ENCODE data around the gene FASN.

The FASN gene

GRCh38 chr17:82072827-82073226 lies 25.2 kb downstream of the FASN start:
- Histone ChIP-seq H3K4me2 (ENCODE audit: low read depth, low read length) (no peak overlapping the region), H3K4me3 (ENCODE audit: low read length) (no peak overlapping the region), H3K9ac (ENCODE audit: low read length) (no peak overlapping the region), H3K9me2 (replicated peaks; ENCODE audit: insufficient read depth, low read length) (no peaks in the 10 kb centered on the region), H3K9me3 (replicated peaks; ENCODE audit: insufficient read depth, low read length) (no peaks in the 10 kb centered on the region), H3K27ac (ENCODE audit: low read length) (no peak overlapping the region), H3K79me2 (ENCODE audit: low read length) (no peaks in the 10 kb centered on the region), H2AFZ (ENCODE audit: low read length) (no peak overlapping the region), H4K20me1 (ENCODE audit: insufficient read depth, low read length) (no peaks in the 10 kb centered on the region), H3K27me3 (replicated peaks; ENCODE audit: insufficient read depth, low read length) (no peaks in the 10 kb centered on the region), H3K4me1 (ENCODE audit: low read length) (no peaks in the 10 kb centered on the region), H3F3A (ENCODE audit: insufficient read depth, low read length) (0 out of 2 replicates have a peak, but pooled peaks cover 3% of the 10 kb centered on the region), H3K36me3 (replicated peaks; ENCODE audit: insufficient read depth, low read length) (no peaks in the 10 kb centered on the region)
- TF ChIP-seq EZH2 (optimal IDR thresholded peaks at IDR 0.05; ENCODE audit: low read depth, low read length), result no peak
- no peak for TF ChIP-seq EZH2phosphoT487 (IDR thresholded peaks at IDR 0.05; ENCODE audit: low read length)
- no peak for TF ChIP-seq CTCF (IDR thresholded peaks at IDR 0.05; ENCODE audit: low read length)
- no peak for DNase-seq

GRCh38 chr17:82070611-82071010 lies 27.4 kb downstream of the FASN start:
- no peak for TF ChIP-seq EZH2 (optimal IDR thresholded peaks at IDR 0.05; ENCODE audit: low read depth, low read length)
- Histone ChIP-seq H3K4me2 (ENCODE audit: low read depth, low read length) (no peak overlapping the region), H3K4me3 (ENCODE audit: low read length) (no peak overlapping the region), H3K27ac (ENCODE audit: low read length) (no peak overlapping the region), H2AFZ (ENCODE audit: low read length) (no peak overlapping the region), H4K20me1 (ENCODE audit: insufficient read depth, low read length) (no peaks in the 10 kb centered on the region), H3K36me3 (replicated peaks; ENCODE audit: insufficient read depth, low read length) (no peaks in the 10 kb centered on the region), H3K9me3 (replicated peaks; ENCODE audit: insufficient read depth, low read length) (no peaks in the 10 kb centered on the region), H3K9ac (ENCODE audit: low read length) (no peak overlapping the region), H3F3A (ENCODE audit: insufficient read depth, low read length) (no peaks in the 10 kb centered on the region), H3K4me1 (ENCODE audit: low read length) (no peaks in the 10 kb centered on the region), H3K9me2 (replicated peaks; ENCODE audit: insufficient read depth, low read length) (no peaks in the 10 kb centered on the region), H3K27me3 (replicated peaks; ENCODE audit: insufficient read depth, low read length) (no peaks in the 10 kb centered on the region), H3K79me2 (ENCODE audit: low read length) (no peaks in the 10 kb centered on the region)
- DNase-seq, result no peak

GRCh38 chr17:82065638-82066303 lies 32.3 kb downstream of the FASN start, which contains the start of gene DUS1L:
TSS of gene DUS1L (minus strand) at chr17:82065804. CDS start at chr17:82065059, 745 bp downstream.
- peaks cover 12% of the 10 kb centered on the region for H3F3A ChIP-seq (ENCODE audit: insufficient read depth, low read length)
- no peaks in the 10 kb centered on the region for H3K9me2 ChIP-seq (replicated peaks; ENCODE audit: insufficient read depth, low read length)
- peaks cover 12% of the 10 kb centered on the region for H3K4me1 ChIP-seq (ENCODE audit: low read length)
- H3K79me2 ChIP-seq (ENCODE audit: low read length), result peaks cover 30% of the 10 kb centered on the region
- no peak for TF ChIP-seq CTCF (IDR thresholded peaks at IDR 0.05; ENCODE audit: low read length)
- no peak for TF ChIP-seq EZH2 (optimal IDR thresholded peaks at IDR 0.05; ENCODE audit: low read depth, low read length)
- TF ChIP-seq EZH2phosphoT487 (IDR thresholded peaks at IDR 0.05; ENCODE audit: low read length), result no peak
- H2AFZ ChIP-seq (ENCODE audit: low read length), result peak within 1 kb of the TSS; percentile 89
- H3K27ac ChIP-seq (ENCODE audit: low read length), result peak within 1 kb of the TSS; percentile 70; the same call in 1 of the 2 replicates
- peaks cover 3% of the 10 kb centered on the region; the same call in 1 of the 2 replicates for H4K20me1 ChIP-seq (ENCODE audit: insufficient read depth, low read length)
- no peaks in the 10 kb centered on the region for H3K27me3 ChIP-seq (replicated peaks; ENCODE audit: insufficient read depth, low read length)
- H3K4me3 ChIP-seq (ENCODE audit: low read length), result peak within 1 kb of the TSS; percentile 96
- H3K9ac ChIP-seq (ENCODE audit: low read length), result peak within 1 kb of the TSS; percentile 93
- DNase-seq, result peak; percentile 70
- H3K4me2 ChIP-seq (ENCODE audit: low read depth, low read length), result peak within 1 kb of the TSS; percentile 99
- H3K36me3 ChIP-seq (replicated peaks; ENCODE audit: insufficient read depth, low read length), result 0 out of 2 replicates have a peak, but pooled peaks cover 4% of the 10 kb centered on the region
- H3K9me3 ChIP-seq (replicated peaks; ENCODE audit: insufficient read depth, low read length), result no peaks in the 10 kb centered on the region

GRCh38 chr17:82065193-82065637 lies 32.8 kb downstream of the FASN start:
- Histone ChIP-seq H3K27me3 (replicated peaks; ENCODE audit: insufficient read depth, low read length) (no peaks in the 10 kb centered on the region), H4K20me1 (ENCODE audit: insufficient read depth, low read length) (peaks cover 3% of the 10 kb centered on the region; the same call in 1 of the 2 replicates), H3K9ac (ENCODE audit: low read length) (peak overlapping the region; percentile 93), H3K27ac (ENCODE audit: low read length) (peak overlapping the region; percentile 70; the same call in 1 of the 2 replicates), H3K9me3 (replicated peaks; ENCODE audit: insufficient read depth, low read length) (no peaks in the 10 kb centered on the region), H3F3A (ENCODE audit: insufficient read depth, low read length) (peaks cover 12% of the 10 kb centered on the region), H3K4me1 (ENCODE audit: low read length) (peaks cover 12% of the 10 kb centered on the region), H2AFZ (ENCODE audit: low read length) (peak overlapping the region; percentile 46; the same call in 1 of the 2 replicates), H3K36me3 (replicated peaks; ENCODE audit: insufficient read depth, low read length) (0 out of 2 replicates have a peak, but pooled peaks cover 4% of the 10 kb centered on the region), H3K9me2 (replicated peaks; ENCODE audit: insufficient read depth, low read length) (no peaks in the 10 kb centered on the region), H3K4me3 (ENCODE audit: low read length) (peak overlapping the region; percentile 96), H3K79me2 (ENCODE audit: low read length) (peaks cover 30% of the 10 kb centered on the region), H3K4me2 (ENCODE audit: low read depth, low read length) (peak overlapping the region; percentile 99)
- peak; percentile 19 for DNase-seq
- no peak for TF ChIP-seq EZH2 (optimal IDR thresholded peaks at IDR 0.05; ENCODE audit: low read depth, low read length)
- no peak for TF ChIP-seq EZH2phosphoT487 (IDR thresholded peaks at IDR 0.05; ENCODE audit: low read length)
- TF ChIP-seq CTCF (IDR thresholded peaks at IDR 0.05; ENCODE audit: low read length), result no peak

All from MM.1S (cell line).